Neural progenitor cell (in vitro differentiated cells): ENCODE data around the gene ZNF414.

Experiments
- EZH2 ChIP-seq: fragments of 200-600 bp; sonication (generic); IDR thresholded peaks from 2 replicates; pipeline ENCODE4 v1.6.1; 2017; ENCODE audit warnings: antibody characterized with exemption, mild to moderate bottlenecking, moderate library complexity
- EZH2phosphoT487 ChIP-seq: fragments of 200-600 bp; sonication (generic); IDR thresholded peaks from 2 replicates; pipeline ENCODE4 v1.6.1; 2017; ENCODE audit warnings: antibody characterized with exemption

- TF ChIP-seq EZH2phosphoT487 (no peak), EZH2 (no peak)
These were observed 38.8 kb upstream of the ZNF414 start for GRCh38 chr19:8552810-8553209.
